T-helper 2 cell treated with Interferon-gamma antibody and Interleukin-4, amounts not matched to agents 5 μg/mL and 100 μg/mL, for 36 hours (primary cell): ENCODE results near the gene SLC26A3.
"Not testable (repeated sequence)": the region's sequence is repeated elsewhere in the genome, so short reads cannot be mapped to it uniquely, and the experiment has no call there.

ENCODE experiments used
- DNase-seq: peaks from one replicate; pipeline ENCODE4 v3.0.0; 2021; ENCODE audit warnings: low spot score
- H3K27ac Mint-ChIP-seq: one replicate; pipeline ENCODE4 v1.8.0; 2021; ENCODE audit warnings: mild to moderate bottlenecking, mixed read lengths
- H3K27me3 Mint-ChIP-seq: one replicate; pipeline ENCODE4 v1.8.0; 2021; ENCODE audit warnings: low read depth, mixed read lengths
- H3K36me3 Mint-ChIP-seq: one replicate; pipeline ENCODE4 v1.8.0; 2021; ENCODE audit warnings: low read depth, mixed read lengths
- H3K4me1 Mint-ChIP-seq: one replicate; pipeline ENCODE4 v1.8.0; 2021; ENCODE audit warnings: low read depth, mixed read lengths
- H3K4me3 Mint-ChIP-seq: one replicate; pipeline ENCODE4 v1.8.0; 2022; ENCODE audit warnings: mild to moderate bottlenecking, moderate library complexity, mixed read lengths
- H3K9me3 Mint-ChIP-seq: one replicate; pipeline ENCODE4 v1.8.0; 2021; ENCODE audit warnings: mixed read lengths

Gene SLC26A3

GRCh38 chr7:107803009-107803610 is at the start of gene SLC26A3:
Gene SLC26A3, minus strand, starts transcription at chr7:107803223. Its CDS starts 8,714 bp downstream, at chr7:107794509.
- no peak within 1 kb of the TSS for H3K27ac Mint-ChIP-seq

DNA sequence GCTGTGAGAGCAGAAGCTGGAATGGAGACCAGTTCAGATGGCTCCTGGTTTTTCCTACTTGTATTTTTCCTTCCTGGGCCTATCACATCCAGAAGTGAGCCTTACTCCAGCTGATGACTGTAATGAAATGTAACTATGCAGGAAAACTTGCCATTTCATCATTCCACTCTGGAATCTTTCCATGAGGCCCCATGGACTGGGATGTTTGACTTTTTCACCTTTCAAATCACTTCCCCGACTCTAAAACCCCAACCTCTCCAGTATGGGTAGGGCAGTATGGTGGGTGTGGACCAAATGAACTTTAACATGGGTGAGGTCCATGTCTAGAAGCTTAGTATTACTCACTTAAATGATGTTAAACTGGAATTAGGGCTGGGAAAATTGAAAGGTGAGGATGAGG is 47.6 kb upstream of the SLC26A3 start:
- Mint-ChIP-seq H3K9me3 (no peaks in the 10 kb centered on the region), H3K4me3 (no peak overlapping the region), H3K4me1 (peaks cover 3% of the 10 kb centered on the region), H3K36me3 (no peaks in the 10 kb centered on the region), H3K27me3 (no peaks in the 10 kb centered on the region), H3K27ac (no peak overlapping the region)
- no peak for DNase-seq

More at GRCh38 chr7:107803009-107803610, at the start of gene SLC26A3:
- no peak for DNase-seq
- peaks cover 8% of the 10 kb centered on the region for H3K27me3 Mint-ChIP-seq
- no peaks in the 10 kb centered on the region for H3K4me1 Mint-ChIP-seq
- H3K9me3 Mint-ChIP-seq, result no peaks in the 10 kb centered on the region
- H3K36me3 Mint-ChIP-seq, result no peaks in the 10 kb centered on the region
- no peak within 1 kb of the TSS for H3K4me3 Mint-ChIP-seq

DNA sequence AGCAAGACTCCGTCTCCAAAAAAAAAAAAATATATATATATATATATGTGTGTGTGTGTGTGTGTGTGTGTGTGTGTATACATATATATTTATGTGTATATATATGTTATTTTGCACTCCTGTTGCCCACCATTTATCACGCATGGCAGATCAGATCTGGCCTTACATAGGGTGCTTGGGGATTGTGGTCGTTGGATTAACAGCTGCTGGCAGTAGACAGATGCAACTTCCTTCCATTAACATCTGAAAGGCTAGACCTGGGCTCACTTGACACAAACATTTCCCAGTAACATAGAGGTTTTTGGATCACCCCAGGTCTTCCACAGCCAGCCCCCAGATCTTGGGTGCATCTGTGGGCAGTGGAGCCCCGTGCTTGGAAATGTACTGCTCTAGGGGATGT is 47.2 kb upstream of the SLC26A3 start:
- Mint-ChIP-seq H3K4me3 (no peak overlapping the region), H3K9me3 (no peaks in the 10 kb centered on the region), H3K27me3 (no peaks in the 10 kb centered on the region), H3K27ac (no peak overlapping the region), H3K4me1 (peaks cover 3% of the 10 kb centered on the region), H3K36me3 (no peaks in the 10 kb centered on the region)
- DNase-seq, result no peak

GRCh38 chr7:107848211-107848610 is 45.2 kb upstream of the SLC26A3 start:
- H3K27ac Mint-ChIP-seq, H3K27me3 Mint-ChIP-seq, H3K4me1 Mint-ChIP-seq, H3K4me3 Mint-ChIP-seq, H3K36me3 Mint-ChIP-seq, DNase-seq, H3K9me3 Mint-ChIP-seq: not testable (repeated sequence)

DNA sequence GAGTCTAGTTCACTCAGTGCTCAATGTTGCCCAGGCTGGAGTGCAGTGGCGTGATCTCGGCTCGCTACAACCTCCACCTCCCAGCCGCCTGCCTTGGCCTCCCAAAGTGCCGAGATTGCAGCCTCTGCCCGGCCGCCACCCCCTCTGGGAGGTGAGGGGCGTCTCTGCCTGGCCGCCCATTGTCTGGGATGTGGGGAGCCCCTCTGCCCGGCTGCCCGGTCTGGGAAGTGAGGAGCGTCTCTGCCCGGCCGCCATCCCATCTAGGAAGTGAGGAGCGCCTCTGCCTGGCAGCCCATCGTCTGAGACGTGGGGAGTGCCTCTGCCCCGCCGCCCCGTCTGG is 44.8 kb upstream of the SLC26A3 start:
- H3K27me3 Mint-ChIP-seq, DNase-seq, H3K4me1 Mint-ChIP-seq, H3K27ac Mint-ChIP-seq, H3K4me3 Mint-ChIP-seq, H3K9me3 Mint-ChIP-seq, H3K36me3 Mint-ChIP-seq: not testable (repeated sequence)

DNA sequence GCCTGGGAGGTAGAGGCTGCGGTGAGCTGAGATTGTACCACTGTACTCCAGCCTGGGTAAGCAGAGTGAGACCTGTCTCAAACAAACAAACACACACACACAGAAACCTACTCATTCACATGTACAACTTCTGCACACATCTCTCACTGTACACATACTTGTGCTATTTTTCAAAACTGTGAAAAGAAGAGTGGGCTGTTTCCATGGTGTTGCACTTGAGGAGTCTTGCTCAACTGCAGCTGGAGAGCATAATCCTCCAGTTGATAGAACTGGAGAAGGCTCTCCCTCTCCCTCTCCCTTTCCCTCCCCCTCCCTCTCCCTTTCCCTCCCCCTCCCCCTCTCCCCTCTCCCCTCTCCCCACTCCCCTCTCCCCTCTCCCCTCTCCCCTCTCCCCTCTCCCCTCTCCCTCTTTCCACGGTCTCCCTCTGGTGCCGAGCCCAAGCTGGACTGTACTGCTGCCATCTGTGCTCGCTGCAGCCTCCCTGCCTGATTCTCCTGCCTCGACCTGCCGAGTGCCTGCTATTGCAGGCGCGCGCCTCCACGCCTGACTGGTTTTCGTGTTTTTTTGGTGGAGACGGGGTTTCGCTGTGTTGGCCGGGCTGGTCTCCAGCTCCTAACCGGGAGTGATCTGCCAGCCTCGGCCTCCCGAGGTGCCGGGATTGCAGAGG is 44.3 kb upstream of the SLC26A3 start:
- Mint-ChIP-seq H3K27ac (no peak overlapping the region), H3K36me3 (no peaks in the 10 kb centered on the region), H3K4me1 (no peaks in the 10 kb centered on the region), H3K4me3 (no peak overlapping the region), H3K9me3 (no peaks in the 10 kb centered on the region), H3K27me3 (no peaks in the 10 kb centered on the region)
- DNase-seq, result no peak

GRCh38 chr7:107846324-107846723 is 43.3 kb upstream of the SLC26A3 start:
- H3K27me3 Mint-ChIP-seq, result no peaks in the 10 kb centered on the region
- H3K27ac Mint-ChIP-seq, result no peak overlapping the region
- H3K9me3 Mint-ChIP-seq, result no peaks in the 10 kb centered on the region
- no peaks in the 10 kb centered on the region for H3K4me1 Mint-ChIP-seq
- no peak overlapping the region for H3K4me3 Mint-ChIP-seq
- no peak for DNase-seq
- H3K36me3 Mint-ChIP-seq, result no peaks in the 10 kb centered on the region

DNA sequence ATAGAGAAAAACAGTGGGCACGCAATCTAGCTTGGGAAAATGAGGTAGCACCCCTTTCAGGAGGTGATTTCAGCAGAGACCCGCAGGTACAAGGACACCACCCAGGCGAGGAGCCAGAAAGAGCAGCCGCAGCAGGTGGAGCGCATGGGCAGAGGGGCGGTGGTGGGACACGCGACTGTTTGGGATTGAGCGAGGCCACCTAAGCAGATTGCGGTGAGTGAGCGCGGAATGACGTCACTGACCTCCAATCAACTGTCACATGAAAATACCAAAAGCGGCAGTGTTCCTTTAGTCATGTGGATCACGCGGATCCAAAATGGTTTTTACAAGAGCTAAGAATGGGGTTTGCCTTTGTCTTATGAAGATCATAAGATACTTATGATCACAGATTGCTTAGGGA is 40.2 kb upstream of the SLC26A3 start:
- no peak overlapping the region for H3K27ac Mint-ChIP-seq
- no peak for DNase-seq
- no peaks in the 10 kb centered on the region for H3K36me3 Mint-ChIP-seq
- H3K27me3 Mint-ChIP-seq, result peaks cover 4% of the 10 kb centered on the region
- H3K4me3 Mint-ChIP-seq, result no peak overlapping the region
- peaks cover 4% of the 10 kb centered on the region for H3K9me3 Mint-ChIP-seq
- H3K4me1 Mint-ChIP-seq, result no peaks in the 10 kb centered on the region

- H3K4me3 Mint-ChIP-seq, result no peak overlapping the region
- H3K4me1 Mint-ChIP-seq, result no peaks in the 10 kb centered on the region
- DNase-seq, result no peak
- peaks cover 4% of the 10 kb centered on the region for H3K9me3 Mint-ChIP-seq
- H3K27ac Mint-ChIP-seq, result no peak overlapping the region
- peaks cover 5% of the 10 kb centered on the region for H3K27me3 Mint-ChIP-seq
- no peaks in the 10 kb centered on the region for H3K36me3 Mint-ChIP-seq
Measured at GRCh38 chr7:107842213-107842612, 39.2 kb upstream of the SLC26A3 start.

DNA sequence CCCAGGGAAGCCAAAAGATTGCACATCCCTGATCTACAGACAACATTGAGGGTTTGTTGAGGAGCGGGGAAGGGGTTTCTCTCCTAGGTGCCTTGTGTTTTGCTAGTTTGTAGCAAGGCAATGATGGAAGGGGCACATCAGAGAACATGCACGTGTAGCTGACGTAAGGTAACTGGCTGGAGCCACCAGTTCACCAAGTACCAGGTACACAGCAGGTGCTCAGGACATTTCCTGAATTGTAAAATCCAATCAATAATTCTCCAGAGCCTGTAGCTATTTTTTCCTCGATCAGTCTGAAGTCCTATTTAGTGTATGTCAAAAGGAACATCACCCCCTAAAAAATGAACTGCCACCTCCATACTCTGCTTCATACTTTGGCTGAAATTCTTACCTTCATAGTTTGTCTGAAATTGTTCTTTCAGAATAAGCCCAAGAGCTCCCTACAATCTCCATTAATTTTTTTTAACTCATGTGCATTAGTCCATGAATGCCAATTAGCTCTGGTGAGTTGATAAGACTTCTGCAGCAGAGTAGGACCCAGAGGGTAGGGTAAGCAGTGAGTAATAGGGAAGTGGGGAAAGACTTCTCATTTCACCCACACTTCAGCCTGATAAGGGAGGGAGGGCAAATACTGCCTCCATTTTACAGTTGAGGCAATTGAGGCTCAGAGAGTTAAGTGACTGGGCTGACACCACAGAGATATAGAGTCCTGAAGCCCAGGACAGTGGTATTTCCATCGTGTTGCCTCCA is 36.0 kb upstream of the SLC26A3 start:
- Mint-ChIP-seq H3K9me3 (peaks cover 4% of the 10 kb centered on the region), H3K4me3 (no peak overlapping the region), H3K27me3 (peaks cover 5% of the 10 kb centered on the region), H3K4me1 (peaks cover 2% of the 10 kb centered on the region), H3K36me3 (no peaks in the 10 kb centered on the region), H3K27ac (no peak overlapping the region)
- DNase-seq, result no peak

- no peak overlapping the region for H3K4me3 Mint-ChIP-seq
Measured at GRCh38 chr7:107838024-107838601, 35.1 kb upstream of the SLC26A3 start.

DNA sequence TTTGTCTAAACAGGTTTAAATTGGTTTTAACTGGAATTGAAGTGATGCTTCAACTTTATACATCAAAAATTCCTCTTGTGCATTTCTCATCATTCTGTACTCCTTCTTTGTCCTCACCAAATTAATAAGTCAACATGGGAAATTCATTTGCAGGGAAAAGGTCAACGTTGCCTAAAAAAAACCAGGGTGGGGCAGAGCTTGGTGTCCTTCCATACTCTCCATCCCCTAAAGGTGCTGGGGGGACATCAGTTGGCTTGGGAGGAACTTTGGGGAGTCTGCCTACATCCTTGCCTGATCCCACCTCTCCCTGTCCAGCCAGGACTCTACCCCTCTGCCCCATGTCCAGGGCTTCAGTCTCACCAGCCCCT is 34.1 kb upstream of the SLC26A3 start:
- no peak for DNase-seq
- Mint-ChIP-seq H3K27me3 (peaks cover 7% of the 10 kb centered on the region), H3K4me1 (peaks cover 2% of the 10 kb centered on the region), H3K9me3 (peaks cover 4% of the 10 kb centered on the region), H3K27ac (no peak overlapping the region), H3K4me3 (no peak overlapping the region), H3K36me3 (no peaks in the 10 kb centered on the region)

More at GRCh38 chr7:107838024-107838601, 35.1 kb upstream of the SLC26A3 start:
- Mint-ChIP-seq H3K9me3 (peaks cover 4% of the 10 kb centered on the region), H3K36me3 (no peaks in the 10 kb centered on the region), H3K27ac (no peak overlapping the region), H3K27me3 (peaks cover 7% of the 10 kb centered on the region), H3K4me1 (peaks cover 2% of the 10 kb centered on the region)
- no peak for DNase-seq

- H3K27me3 Mint-ChIP-seq, result peaks cover 11% of the 10 kb centered on the region
- H3K4me1 Mint-ChIP-seq, result peaks cover 2% of the 10 kb centered on the region
- H3K36me3 Mint-ChIP-seq, result no peaks in the 10 kb centered on the region
- no peak overlapping the region for H3K4me3 Mint-ChIP-seq
- peaks cover 4% of the 10 kb centered on the region for H3K9me3 Mint-ChIP-seq
- DNase-seq, result no peak
- no peak overlapping the region for H3K27ac Mint-ChIP-seq
Measured at GRCh38 chr7:107836237-107837144, 33.5 kb upstream of the SLC26A3 start.
